Stimulated activated CD8-positive, alpha-beta memory T cell treated with anti-CD3 and anti-CD28 coated beads, Interleukin-15, amount 100 ng/mL, for 48 hours (primary cell): ENCODE data around the gene TRAF3.
"Not testable (repeated sequence)": the region's sequence is repeated elsewhere in the genome, so short reads cannot be mapped to it uniquely, and the experiment has no call there.

Experiments
- DNase-seq, 2 donors: peaks; one replicate each; pipeline ENCODE4 v3.0.0-alpha.2; 2020; ENCODE audit warnings: low read depth in 2 of 2

The TRAF3 gene

DNA sequence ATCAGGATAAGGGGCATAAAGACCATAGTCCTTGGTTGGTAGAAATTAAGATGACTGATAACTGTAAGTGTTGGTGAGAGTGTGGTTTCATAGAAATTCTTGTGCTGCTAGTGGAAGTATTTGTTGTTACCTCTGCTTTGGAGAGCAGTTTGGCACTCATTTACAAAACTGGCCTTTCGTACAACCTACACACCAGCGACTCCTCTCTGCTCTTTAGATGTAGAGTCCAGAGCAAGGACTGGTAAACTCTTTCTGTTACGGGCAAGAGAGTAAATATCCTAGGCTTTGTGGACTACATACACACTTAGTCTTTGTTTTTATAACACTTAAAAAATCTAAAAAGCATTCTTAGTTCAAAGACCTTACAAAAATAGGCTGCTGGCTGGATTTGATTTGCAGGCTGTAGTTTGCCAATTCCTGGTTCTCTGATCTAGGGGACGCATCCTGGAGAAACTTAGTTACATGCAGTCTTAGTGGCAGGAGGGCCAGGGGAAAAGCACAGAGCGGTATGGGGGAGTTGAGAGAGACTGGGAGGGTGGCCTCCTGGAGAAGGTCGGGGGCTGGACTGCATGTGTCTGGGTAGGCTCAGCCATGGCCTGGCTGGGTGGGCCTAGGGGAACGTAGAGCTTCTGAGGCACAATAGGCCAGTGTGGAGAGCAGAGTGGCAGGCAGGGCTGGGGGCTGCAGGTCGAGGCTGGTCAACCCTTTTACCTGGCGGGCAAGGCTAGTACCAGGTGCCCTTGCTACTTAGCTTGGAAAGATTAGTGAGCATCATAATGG lies 89.9 kb downstream of the TRAF3 start:
- no peak for DNase-seq

DNA sequence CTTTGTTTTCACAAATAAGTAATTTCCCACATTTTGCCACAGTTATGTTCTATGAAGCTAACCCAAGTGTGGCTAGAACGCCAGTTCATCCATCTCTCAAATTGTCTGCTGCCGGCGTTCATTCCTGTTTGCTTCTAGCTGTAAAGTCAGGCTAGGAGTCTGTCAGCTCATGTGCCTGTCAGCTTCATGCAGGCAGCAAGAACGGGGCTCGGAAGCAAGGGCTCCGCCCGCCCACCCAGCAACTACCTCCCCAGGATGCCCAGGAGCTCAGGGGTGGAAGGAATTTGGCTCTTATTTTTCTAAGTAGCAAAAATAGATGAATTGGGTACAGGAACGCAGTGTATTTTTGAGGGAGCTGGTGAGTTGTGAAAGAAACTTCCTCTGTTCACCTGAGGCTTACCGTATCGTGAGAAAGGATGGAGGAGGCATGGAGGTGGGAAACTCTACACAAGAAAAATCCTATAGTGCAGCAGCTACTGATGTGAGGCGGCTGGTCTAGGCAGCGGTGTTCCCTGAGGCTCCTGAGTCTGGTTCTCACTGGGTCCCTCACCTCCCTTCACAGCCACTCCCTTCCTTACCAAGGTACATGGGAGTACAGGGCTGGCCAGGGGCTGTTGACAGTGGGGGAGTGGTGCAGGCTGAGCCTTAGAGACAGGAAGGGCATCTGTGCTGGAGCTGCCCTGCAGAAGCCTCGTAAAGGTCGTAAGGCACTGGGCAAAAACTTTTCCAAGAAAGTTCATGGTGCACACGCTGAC lies 90.8 kb downstream of the TRAF3 start:
- DNase-seq: no peak

DNA sequence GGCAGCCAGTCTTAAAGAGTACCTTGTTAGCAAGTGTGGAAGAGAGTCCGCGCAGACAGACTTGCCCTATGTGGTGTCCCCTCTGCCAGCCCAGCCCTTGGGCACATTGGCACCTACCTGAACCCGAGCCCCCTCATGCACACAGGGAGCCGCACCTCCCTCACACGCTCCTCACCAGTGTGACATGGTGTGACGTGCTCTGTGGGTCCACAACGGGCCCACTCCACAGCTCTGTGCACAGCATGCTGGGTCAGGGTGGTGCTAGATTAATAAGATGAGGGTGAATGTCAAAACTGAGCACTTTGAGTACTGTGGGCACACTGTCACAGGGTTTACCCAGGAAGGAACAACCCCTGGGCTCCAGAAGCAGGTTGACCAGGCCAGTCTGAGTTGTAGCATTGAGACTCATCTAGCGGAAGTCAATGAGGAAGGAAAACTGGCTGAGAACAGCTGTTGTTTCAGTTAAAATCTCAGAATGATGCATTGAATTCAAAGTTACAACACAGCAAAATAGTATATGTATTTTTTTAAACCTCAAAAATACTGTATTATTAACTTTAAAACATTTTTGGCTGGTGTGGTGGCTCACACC lies 91.8 kb downstream of the TRAF3 start:
- DNase-seq: no peak

DNA sequence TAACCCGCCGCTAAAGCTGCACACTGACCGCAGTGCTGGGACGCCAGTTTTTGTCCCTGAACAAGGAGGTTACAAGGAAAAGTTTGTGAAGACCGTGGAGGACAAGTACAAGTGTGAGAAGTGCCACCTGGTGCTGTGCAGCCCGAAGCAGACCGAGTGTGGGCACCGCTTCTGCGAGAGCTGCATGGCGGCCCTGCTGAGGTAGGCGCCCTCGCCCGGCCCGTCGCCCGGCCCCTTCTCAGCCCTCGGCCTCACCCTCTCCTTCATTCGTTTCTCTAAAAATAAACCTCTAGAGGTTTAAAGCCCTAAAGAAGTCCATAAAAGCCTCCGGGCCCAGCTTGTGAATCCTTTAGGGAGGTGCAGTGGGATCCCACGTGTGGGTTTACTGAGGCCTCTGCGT lies 93.0 kb downstream of the TRAF3 start:
- no peak for DNase-seq

DNA sequence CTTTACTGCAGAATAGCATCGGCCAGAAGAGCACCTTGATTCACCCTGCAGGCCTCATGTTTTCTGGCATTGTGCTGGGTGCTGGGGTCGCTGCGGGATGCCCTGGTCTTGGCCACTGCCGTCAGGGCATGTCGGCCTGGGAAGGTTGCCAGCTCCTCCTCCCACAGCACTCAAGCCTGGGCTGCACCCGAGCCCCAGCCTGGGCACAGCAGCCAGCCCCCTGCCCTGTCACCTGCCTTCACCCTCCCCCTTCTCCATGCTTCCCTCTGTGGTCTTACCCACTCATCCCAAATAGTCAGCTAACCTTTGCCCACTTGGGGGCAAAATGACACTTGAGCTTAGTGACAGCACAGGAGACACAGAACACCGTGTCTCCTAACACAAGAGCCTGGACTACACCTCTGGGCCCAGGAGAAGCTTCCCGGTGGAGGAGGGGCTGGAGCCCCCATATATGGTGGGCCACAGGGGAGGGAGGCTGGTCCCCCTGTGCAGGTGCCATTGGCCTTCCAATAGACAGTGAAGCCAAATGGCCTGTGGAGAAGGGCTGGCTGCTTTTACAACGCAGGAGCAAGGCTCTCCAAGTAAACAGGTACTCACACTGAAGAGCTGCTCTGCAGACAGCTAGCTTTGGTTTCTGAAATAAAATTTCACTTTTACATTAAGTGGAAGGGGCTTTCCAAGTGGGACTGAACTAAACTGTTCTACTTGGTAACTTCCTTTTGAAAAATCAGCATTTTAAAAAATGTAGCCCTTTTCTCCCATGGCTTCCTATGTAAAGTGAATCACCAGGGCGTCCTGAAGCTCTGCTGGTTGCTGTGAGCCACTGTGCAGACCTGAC lies 94.0 kb downstream of the TRAF3 start:
- DNase-seq: no peak

DNA sequence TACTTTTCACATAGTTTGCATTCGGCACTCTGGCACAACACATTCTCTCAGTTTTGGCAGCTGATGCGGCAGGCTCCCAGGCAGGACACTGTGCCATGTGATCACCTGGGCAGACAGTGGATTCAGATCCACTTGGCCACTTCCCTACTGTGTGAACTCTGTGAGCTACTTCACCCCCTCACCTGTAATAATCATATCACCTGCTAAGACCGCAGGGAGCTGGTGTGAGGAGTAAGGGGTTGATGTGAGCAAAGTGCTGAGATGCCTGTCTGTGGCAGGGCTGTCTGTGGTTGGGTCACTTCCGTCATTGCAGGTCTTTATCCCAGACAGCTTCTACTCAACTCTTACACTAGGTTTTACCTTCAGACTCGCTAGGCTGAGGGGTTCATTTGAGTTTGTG lies 94.8 kb downstream of the TRAF3 start:
- DNase-seq: no peak

DNA sequence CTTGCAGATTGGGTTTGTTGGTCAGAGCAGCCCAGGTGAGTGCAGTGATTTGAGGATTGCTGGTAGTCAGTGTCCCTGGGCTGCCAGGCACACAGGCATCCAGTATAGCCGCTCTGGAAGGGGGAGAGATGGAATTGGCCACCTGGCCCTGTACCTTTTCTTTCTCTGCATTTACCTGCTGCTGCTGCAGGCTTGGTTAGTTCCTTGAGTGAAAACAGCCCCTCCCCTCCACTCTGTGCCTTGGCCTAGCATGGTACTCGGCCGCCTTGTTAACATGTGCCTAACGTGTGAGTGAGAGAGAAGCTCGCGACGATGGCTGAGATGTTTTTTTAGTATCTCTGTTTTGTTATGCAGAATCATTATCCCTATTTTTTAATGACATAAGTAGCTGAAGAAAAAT lies 95.9 kb downstream of the TRAF3 start:
- no peak for DNase-seq

DNA sequence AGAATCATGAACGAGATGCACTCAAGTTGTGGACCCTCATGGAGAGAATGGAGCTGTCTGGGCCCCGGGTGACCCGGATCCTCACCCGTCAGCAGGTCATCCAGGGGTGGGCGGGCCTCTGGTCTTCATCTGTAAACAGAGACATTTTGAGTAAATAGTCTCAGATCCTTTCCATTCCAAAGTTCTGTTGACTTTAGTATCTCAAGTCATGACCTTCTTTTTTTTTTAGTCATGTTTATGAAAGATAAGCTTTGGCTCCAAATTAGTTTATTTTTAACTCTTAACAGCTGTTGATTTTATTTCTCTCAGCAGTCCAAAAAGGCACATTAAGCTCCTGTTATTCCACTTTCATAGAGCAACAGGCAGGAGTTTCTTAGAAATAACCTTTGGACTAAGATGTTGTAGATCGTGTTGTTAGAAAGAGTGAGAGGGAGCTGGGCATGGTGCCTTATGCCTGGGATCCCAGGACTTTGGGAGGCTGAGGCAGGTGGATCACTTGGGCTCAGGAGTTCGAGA lies 96.4 kb downstream of the TRAF3 start:
- no peak for DNase-seq

DNA sequence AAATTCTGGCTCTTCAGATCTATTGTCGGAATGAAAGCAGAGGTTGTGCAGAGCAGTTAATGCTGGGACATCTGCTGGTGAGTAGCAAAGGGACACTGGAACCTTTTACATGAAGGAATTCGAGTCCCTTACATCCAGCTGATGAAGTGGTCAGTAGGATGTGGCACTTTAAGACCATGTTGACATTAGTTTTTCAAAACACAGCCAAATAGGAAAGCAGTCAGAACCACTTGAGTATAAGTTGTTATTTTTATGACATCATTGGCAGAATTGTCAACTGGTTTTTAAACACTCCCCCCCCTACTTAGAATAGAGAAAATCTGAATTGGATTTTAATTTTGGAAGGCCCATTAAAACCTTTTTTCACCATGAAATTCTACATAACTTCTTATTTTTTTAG lies 98.4 kb downstream of the TRAF3 start:
- no peak for DNase-seq

DNA sequence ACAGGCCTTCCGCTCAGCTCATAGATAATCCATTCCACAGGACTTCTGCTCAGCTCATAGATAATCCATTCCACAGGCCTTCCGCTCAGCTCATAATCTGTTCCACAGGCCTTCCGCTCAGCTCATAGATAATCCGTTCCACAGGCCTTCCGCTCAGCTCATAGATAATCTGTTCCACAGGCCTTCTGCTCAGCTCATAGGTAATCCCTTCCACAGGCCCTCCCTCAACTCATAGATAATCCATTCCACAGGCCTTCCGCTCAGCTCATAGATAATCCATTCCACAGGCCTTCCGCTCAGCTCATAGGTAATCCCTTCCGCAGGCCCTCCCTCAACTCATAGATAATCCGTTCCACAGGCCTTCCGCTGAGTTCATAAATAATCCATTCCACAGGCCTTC lies 100.3 kb downstream of the TRAF3 start:
- not testable (repeated sequence) for DNase-seq

DNA sequence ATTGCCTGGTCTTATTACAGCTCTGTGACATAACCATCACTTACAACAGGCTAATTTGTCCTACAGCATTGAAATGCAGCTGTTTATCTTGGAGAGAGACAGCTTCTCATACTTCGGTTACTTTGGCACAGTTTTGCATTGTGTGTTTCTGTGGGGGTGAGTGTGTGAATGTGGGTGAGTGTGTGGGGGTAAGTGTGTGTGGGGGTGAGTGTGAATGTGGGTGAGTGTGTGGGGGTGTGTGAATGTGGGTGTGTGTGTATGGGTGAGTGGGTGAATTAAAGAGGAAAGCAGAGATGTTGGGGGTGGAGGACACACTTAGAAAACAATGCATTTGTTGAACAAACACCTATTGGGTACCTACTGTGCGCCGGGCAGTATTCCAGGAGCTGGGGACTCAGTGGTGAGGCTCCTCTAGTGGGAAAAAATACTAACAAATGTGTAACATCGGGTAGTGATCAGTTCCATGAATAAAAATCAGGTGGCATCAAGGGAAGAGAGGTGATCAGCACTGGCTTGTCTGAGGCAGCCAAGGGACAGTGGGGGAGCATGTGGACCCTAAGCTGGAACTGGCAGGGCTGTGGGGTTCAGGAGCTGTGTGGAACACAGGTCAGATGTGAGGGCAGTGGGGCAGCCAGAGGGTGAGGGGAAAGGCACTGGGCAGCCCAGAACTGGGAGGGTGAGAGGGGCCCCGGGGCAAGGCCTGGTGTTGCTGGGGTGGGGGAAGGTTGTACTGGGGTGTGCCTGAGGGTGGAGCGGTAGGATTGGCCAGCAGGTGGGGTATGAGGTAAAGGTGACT lies 101.1 kb downstream of the TRAF3 start:
- DNase-seq: no peak

DNA sequence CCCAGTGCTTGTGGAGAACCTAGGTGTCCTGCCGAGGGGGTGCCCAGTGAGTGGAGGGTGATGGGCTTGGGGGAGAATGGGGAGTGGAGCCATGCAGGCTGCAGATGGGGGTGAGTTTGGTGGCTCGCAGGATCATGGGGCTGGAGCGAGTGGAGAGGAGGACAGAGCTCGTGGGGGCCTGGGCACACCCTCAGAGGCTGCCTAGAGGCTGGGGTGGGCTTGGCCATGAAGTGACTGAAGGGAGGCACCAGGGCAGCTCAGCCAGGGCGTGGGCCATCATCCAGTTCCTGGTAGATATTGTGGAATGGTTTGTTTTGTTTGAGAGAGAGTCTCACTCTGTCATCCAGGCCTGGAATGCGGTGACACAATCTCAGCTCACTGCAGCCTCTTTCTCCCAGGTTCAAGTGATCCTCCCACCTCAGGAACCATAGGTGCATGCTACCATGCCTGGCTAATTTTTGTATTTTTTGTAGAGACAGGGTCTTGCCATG lies 101.8 kb downstream of the TRAF3 start:
- DNase-seq: no peak

DNA sequence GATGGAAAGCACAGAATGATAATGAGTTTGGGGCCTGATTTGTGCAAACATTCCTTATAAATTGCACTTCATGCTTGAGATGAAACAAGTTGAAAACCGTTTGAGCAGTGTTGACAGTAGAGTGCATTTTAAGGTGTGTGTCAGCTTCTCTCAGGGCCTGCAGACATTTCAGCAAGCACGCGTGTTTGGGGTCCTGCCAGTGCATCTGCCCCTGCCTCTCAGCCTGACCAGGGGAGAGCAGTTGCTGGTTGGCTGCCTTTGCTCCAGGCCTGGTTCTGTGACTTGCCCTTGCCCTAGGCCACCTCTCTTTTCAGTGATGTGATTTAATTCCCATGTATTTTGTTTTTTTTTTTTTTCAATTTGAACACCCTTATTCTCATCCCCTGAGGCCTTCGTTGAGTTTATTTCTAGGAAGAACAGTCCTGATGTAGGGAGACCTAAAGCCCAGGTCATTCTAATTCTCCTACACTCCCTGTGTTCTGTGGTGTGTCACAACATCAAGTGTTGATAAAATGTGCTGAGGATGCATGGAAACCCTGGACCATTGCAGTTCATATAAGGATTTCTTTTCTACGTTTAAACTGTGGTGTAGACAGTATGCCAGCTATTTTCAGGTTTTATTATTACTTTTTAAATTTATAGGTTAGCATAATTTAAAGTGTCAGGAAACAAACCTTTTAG lies 105.1 kb downstream of the TRAF3 start:
- DNase-seq: no peak

DNA sequence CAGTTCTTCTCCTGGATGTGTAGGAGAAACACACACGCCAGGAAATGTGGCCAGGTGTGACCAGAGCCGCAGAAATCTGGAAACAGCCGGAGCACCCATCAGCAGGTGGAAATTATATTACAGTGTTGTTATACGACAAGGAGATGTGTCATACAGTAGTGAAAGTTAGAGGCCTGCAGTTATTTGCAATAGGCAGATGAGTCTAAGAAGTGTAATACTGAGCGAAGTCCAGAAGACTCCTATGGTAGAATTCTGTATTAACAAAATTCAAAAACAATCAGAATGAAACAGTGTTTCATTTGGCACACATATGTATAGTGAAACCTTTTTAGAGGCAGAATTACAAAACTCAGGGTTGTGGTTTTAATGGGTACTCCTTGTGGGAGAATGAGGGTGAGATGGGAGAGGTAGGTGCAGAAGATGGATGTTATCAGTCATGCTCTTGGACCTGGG lies 105.9 kb downstream of the TRAF3 start:
- DNase-seq: no peak

DNA sequence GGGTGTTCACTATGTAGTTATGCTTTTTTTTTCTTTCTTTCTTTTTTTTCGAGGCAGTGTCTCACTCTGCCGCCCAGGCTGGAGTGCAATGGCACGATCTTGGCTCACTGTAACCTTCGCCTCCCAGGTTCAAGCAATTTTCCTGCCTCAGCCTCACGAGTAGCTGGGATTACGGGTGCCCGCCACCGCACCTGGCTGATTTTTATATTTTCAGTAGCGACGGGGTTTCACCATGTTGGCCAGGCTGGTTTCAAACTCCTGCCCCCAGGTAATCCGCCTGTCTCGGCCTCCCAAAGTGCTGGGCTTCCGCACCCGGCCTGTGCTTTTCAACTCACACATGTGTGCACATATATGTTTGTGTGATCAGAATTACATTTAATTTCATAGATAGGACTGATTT lies 106.3 kb downstream of the TRAF3 start:
- DNase-seq: no peak

DNA sequence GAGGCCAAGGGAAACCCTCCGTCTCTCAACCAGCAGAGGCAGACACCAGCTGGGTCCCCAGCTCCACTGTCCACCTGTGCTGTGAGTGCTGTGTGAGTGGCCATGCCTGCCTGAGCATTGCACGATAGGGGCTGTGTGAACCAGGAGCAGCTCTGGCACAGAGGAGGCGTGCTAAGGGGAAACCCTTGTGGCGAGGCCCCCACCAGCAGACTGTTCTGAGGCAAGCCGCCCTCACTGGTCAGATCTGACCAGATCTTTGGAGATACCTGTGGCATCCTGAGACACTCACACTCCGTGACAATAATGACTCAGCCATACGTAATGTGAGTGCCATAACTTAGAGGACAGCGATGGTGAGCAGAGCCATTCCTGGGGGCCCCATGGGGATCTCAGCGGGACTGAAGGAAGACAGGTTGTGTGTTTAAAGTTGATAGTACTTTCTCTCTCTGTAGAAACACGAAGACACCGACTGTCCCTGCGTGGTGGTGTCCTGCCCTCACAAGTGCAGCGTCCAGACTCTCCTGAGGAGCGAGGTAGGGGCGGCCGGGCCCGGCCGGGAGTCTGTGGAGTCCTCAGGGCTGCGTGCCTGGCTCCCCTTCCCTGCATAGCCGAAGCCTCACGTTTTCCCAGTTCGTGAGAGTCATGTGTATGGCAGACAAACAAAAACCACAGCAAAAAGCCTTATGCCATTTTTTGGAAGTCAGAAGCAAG lies 108.6 kb downstream of the TRAF3 start:
- DNase-seq: no peak

DNA sequence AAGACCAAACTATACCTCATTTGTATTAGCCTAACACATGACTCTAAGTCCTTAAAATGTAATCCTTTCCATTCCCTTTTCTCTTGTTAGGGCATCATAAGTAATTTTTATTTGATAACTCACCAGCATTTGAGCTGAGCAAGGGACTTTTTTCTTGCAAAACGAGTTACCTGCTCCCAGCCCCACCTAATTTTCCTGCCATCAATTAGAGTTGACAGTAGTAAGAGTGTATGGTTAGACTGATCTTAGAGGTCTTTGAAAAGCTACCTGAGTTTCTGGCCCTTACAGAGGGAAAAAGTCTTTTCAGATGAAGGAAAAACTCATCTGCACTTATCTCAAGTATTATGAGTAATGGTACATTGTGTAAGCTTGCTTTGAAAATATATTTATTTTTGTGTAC lies 111.5 kb downstream of the TRAF3 start:
- DNase-seq: no peak

DNA sequence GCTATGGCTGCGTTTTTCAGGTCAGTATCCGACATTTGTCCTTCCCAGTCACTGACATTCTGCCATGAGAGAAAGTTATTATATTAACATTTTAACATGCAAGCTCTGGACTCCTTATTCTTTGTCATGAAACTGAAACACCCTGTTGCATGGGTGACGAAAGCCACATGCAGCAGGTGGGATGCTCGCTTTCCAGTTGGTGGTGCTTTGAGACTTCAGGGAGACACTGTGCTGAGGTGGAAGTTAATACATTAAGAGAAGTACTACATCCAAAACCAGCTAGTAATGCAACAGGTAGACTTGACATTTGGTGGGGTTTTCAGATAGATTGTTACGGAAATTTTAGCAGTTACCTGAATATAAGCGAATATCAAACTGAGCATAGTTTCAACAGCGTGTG lies 112.4 kb downstream of the TRAF3 start:
- no peak for DNase-seq

DNA sequence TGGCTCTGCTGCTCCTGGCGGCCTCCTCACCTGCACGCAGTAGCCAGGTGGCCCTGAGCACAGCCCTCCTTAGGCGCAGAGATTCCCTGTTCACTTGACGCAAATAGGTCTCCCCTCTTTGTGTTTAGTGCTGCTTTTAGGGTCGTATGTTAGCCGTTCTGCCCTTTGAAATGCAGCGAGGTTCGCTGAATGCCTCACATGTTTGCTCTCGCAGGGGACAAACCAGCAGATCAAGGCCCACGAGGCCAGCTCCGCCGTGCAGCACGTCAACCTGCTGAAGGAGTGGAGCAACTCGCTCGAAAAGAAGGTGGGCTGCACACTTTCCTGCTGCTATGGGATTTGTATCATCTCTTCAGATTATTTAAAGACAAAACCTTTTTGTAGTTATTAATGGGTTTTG lies 113.9 kb downstream of the TRAF3 start:
- no peak for DNase-seq

DNA sequence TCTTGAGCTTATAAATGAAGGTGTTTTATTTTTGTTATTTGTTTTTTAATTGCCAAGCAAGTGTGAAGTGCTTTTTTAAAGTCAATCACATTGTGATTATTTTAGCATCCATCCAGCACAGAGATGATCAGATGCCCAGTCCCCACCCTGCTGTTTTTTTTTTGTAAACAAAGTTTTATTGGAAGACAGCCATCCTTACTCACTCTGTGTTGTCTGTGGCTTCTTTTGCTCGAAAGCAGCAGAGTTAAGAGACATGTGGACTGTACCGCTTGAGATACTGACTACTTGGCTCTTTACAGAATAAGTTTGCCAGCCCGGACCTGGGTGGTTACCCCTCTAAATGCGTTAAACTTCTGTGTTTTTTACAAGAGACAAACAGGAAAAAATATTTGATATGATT lies 114.3 kb downstream of the TRAF3 start:
- no peak for DNase-seq
